Urothelium cell line (cell line): Measurements from ENCODE around the gene TRIOBP.
"Not testable (repeated sequence)": the region's sequence is repeated elsewhere in the genome, so short reads cannot be mapped to it uniquely, and the experiment has no call there.

Experiments used
- DNase-seq: peaks from one replicate; pipeline ENCODE4 v3.0.0; 2011; ENCODE audit warnings: low spot score, mixed read lengths
- FAIRE-seq: peaks from 2 replicates; lab custom pipeline; 2011; peaks lifted over from hg19 to GRCh38; lab: Jason Lieb, UNC

The TRIOBP gene

GRCh38 chr22:37799979-37800378 lies 103.1 kb downstream of the TRIOBP start:
- DNase-seq, result not testable (repeated sequence)
- peak; percentile 9 for FAIRE-seq

- FAIRE-seq (no peak), DNase-seq (no peak)
These were observed 105.1 kb downstream of the TRIOBP start for GRCh38 chr22:37801946-37802309.

- FAIRE-seq (peak; percentile 71), DNase-seq (peak; percentile 75)
These were observed 105.7 kb downstream of the TRIOBP start for GRCh38 chr22:37802310-37803194.

GRCh38 chr22:37803195-37803638 lies 106.4 kb downstream of the TRIOBP start:
- FAIRE-seq, result no peak
- no peak for DNase-seq

- no peak for FAIRE-seq
- no peak for DNase-seq
These were observed 106.9 kb downstream of the TRIOBP start for GRCh38 chr22:37803639-37804351.

GRCh38 chr22:37804352-37804880 lies 107.6 kb downstream of the TRIOBP start:
- no peak for DNase-seq
- no peak for FAIRE-seq

- DNase-seq (peak; percentile 95), FAIRE-seq (peak; percentile 88)
These were observed 108.3 kb downstream of the TRIOBP start for GRCh38 chr22:37804881-37805809.

- DNase-seq, result no peak
- no peak for FAIRE-seq
These were observed 109.0 kb downstream of the TRIOBP start for GRCh38 chr22:37805810-37806277.

GRCh38 chr22:37806409-37807333 lies 109.8 kb downstream of the TRIOBP start:
- DNase-seq (no peak), FAIRE-seq (no peak)

- DNase-seq, result peak; percentile 99
- peak; percentile 97 for FAIRE-seq
These were observed 110.8 kb downstream of the TRIOBP start, which contains the start of gene GCAT for GRCh38 chr22:37807410-37808293. GCAT (plus strand) TSS chr22:37807934; CDS start chr22:37807968, 34 bp downstream.

- DNase-seq (no peak), FAIRE-seq (no peak)
These were observed 111.4 kb downstream of the TRIOBP start for GRCh38 chr22:37808294-37808657.

GRCh38 chr22:37809672-37810333 lies 113.0 kb downstream of the TRIOBP start:
- FAIRE-seq (no peak), DNase-seq (no peak)

- DNase-seq (no peak), FAIRE-seq (no peak)
These were observed 115.0 kb downstream of the TRIOBP start for GRCh38 chr22:37811867-37812266.

- FAIRE-seq, result no peak
- DNase-seq, result no peak
These were observed 116.2 kb downstream of the TRIOBP start for GRCh38 chr22:37812869-37813678.

- FAIRE-seq (no peak), DNase-seq (no peak)
These were observed 118.7 kb downstream of the TRIOBP start for GRCh38 chr22:37815593-37815992.

- DNase-seq (no peak), FAIRE-seq (no peak)
These were observed 119.8 kb downstream of the TRIOBP start for GRCh38 chr22:37816543-37817180.
